HG03460 (cell line): Measurements from ENCODE around the gene ADRM1.

Source experiments
- ATAC-seq: cut with Tn5 transposase; IDR thresholded peaks from one replicate; pipeline ENCODE4 v1.9.1; 2021; ENCODE audit not compliant: unreplicated experiment

The ADRM1 gene

DNA sequence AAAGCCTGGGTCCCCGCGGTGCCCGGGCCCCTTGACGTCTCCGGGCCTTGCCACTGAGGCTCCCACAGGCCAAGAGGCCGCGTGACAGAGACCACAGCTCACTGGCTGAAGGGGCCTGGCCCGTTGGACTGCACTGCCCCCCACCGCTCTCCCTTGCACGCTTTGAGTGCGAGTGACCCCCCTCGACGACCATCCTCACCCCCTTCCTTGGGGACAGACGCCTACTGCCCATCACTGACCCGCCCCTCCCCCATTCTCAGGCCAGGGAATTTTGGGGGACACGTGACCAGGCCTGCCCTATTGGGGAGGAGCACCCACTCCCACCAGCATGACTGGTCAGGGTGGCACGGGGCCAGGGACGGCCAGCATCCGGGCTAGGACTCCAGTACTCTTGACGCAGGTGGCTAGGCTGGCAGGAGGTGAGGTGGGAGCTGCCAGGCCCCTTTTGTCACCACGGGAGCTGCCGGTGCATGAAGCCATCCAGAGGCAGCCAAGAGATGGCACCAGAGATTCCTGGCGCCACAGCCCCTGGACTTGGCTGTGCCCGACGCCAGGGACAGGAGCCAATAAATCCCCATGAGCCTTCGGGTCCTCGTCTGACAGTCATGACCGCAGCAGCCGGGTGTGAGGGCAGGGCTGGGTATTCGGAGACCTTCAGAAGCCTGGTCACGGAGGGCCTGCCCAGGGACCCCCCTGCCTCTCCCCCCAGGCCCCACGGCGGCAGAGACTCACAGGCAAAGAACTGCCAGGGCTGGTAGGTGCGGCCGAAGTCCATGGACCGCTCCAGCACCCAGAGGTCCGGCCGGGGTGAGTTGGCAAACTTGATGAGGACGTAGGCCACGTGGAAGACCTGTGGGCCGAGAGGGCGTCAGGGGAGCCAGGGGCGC is 49.8 kb downstream of the ADRM1 start:
- ATAC-seq = no peak

DNA sequence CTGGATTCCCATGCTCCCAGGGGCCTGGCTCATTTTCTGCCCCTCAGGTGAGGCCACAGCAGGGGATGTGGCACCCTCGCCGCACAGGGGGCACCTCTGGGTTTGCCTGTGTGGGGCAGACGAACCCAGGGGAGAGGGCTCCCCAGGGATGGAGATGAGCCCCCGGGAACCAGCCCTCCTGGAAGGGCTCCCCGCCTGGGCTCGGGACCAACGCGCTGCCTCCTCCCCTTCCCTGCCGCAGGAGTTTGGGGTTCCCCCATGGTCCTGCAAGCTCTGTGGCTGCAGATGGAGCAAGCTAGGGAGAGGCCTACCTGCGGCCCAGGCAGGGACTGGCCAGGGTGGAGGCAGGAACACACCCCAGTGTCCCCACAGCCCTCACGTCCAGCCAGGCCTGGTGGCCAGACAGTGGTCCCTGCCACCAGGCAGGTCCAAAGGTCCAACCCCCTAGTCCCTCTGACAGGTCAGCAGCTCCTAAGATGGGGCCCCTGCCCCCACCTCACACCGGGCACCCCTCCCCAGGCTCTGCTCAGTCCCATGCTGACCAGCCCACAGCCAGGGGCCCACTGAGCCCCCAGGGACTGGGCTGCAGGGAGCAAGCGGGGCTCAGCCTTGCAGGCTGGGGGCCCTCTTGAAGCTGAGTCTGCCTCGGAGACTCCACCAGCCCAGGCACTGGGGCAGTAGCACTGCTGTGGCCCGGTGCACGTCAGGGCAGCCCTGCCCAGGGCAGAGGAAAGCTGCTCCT is 50.7 kb downstream of the ADRM1 start:
- no peak for ATAC-seq

DNA sequence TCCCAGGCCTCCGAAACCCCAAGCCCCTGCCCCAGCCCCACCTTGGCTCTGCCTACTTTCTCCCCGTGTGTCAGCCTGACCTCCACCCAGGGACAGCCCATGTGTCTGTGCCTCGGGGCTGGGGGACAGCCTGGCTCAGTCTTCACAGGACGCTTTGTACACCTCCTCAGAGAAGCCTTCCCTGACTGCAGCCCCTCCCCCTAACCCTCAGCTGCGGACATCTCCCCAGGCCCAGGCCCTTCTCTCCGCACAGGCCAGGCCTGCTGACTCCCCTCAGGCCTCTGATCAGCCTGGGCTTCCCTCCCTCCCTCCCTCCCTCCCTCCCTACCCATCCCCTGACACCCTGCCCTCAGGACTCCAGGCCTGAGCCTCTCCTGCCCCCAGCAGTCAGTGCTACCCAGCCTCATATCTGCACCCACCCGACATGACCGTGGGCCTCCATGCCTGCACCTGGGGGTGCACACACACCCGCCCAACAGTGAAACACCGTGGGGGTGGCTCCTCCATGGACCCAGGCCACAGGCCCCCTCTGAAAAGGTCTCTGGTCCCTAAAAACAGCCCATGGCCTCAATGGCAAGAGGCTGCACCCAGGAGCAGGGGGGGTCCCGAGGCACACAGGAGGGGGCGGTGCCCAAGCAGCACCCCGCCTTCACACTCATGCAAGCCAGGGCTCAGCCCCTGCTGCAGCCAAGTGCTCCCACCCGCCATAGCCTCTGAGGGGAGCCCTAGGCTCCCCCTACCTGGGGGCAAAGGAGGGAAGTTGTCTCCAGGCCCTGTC is 51.4 kb downstream of the ADRM1 start:
- ATAC-seq = no peak

DNA sequence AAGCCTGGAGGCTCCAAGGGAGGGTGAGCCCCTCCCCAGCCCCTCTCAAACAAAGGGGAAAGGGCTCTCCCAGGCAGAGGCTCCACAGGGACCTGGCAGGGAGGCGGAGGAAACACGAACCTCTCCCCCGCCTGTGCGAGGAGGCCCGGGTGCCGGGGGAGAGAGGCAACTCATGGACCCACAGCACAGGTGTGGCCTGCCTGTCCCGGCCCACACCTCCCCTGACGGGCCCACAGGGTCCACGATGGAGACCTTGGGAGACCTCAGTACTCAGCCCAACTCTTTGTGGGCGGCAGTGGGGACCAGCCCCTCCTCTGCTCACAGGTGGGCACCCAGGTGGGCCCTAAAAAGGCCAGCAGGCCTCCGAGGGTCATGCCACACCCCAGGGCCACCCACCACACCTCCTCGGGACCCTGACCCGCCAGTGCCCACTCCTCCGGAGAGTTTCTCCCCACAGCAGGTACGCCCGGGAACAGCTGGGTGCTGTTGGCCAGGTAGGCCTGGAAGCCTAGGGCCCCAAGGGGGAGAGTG is 52.1 kb downstream of the ADRM1 start:
- ATAC-seq = no peak

DNA sequence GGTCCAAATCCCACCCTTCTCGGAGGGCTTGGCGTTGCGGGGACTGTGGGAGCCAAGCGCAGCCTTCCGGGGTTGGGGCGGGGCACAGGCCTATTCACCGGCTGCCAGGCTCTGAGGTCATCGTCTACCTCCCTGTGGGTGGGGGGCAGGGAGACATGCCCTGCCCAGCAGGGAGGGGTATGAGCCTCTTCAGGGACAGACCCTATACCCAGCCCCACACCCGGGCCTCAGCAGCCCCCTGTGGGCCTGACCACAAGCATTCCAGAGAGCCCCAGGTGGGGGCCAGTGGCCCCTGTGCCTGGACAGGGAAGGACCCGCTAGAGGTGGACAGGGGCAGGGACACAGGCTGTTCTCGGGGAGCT is 52.7 kb downstream of the ADRM1 start:
- no peak for ATAC-seq

DNA sequence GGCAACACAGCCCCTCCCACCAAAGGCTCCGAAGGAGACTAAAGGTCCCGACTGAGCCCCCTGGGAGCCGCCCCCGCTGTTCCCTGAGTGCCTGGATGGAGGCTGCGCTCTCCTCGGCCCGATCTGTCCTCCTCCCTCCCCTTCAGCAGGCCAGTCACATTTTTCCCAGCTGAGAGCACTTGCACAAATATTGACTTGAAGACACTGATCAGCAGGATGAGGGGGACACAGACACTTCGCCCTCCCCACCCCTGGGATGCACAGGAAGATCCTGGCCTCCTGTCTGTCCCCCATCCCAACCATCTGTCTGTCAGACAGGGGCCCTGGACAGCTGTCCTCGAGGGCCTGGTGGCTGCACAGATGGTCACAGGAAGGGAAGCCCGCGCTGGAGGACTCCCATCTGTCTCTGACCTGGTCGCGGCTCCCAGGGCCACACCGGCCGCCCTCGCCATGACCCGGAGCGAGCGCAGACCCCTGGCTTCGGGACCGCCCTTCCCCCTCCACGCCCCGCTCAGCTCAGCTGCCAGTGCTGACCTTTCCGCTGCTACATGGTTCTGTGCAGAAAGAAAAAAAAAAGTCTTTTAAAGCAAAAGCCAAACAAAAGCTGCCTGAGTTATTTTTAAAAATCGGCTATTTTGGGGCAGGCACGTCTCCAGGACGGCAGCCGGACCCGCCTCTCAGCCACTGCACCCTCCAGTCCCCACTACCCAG is 53.2 kb downstream of the ADRM1 start:
- ATAC-seq = no peak

DNA sequence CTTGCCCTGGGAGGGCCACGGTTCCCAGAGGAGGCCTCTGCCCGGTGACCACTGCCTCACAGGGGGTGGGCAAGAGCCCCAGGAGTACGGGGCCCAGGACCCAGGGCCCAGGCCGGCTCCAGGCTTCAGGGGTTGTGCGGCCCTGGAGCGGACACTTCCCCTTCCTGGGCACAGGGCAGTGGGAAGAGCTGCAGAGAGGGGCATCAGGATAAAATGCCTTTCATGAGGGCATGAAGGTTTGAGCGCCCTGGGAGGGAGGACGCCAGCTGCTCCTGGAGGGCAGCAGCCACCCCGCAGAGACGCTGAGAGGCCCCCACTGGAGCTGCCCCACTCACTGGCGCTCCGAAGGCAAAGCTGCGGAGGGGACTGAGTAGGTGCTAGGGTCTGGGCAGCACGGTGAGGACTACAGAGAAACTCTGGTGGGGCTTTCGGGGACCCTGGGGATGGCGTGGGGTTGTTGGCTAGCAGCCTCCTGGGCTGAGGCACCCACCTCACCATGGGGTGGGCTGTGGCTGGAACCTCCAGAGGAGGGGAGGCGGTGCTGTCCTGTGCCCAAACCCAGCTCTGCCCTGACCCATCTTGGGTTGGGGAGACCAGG is 53.9 kb downstream of the ADRM1 start:
- no peak for ATAC-seq

DNA sequence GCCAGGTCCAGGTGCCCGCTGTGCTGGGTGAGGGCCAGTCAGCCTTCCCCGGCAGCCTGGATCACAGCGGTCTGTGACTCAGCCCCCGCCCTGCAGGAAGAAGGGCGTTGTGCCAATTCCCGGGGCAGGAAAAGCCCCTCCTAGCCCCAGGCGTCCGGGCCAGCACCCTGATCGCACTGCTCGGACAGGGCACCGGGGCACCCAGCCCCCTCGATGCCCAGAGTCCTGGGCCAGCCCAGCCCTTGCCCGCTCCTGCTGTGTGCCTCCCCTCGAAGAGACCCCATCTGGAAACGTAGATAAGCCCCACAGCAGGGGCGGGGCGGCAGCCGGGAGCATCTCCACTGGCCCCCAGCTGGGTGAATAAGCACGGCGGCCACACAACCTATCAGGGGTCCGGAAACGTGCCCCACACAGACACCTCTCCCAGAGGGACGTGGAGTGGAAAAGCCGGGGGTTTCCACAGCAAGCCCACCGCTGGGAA is 54.4 kb downstream of the ADRM1 start:
- ATAC-seq = no peak

DNA sequence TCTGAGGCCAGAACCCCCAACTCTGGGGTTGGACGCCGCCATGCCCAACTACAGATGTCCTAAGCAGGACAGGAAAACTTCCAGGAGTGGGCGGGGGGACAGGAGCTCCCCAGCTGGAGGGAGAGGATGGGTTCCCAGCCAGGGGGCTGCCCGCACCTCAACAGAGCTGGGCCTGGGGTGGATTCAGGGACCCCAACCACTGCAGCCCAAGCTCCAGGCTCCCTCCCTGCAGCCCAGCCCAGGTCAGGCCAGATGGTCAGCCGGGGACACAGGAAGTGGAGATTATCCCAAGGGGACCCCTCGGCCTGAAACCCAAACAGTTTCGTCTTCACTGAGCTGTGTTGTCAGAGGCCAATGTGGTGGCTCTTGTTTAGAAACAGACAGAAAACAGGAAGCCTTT is 54.9 kb downstream of the ADRM1 start:
- no peak for ATAC-seq
